Activated CD8-positive, alpha-beta memory T cell treated with anti-CD3 and anti-CD28 coated beads for 1 hour (primary cell): Measurements from ENCODE around the gene GABRB1.

Experiments
- DNase-seq, 2 donors: peaks; one replicate each; pipeline ENCODE4 v3.0.0-alpha.2; 2020; ENCODE audit warnings: low read depth in 1 of 2; ENCODE audit errors: extremely low read depth in 1 of 2

The GABRB1 gene

GRCh38 chr4:47031011-47031678, at the start of gene GABRB1:
GABRB1 (plus strand) TSS chr4:47031567.
- DNase-seq = no peak

GRCh38 chr4:46984781-46985180, 46.6 kb upstream of the GABRB1 start:
- no peak for DNase-seq

- DNase-seq = no peak
Measured at GRCh38 chr4:46986922-46987638, 44.3 kb upstream of the GABRB1 start.

GRCh38 chr4:46992338-46992737, 39.0 kb upstream of the GABRB1 start:
- DNase-seq = no peak

- DNase-seq = no peak
Measured at GRCh38 chr4:46993075-46994006, 38.0 kb upstream of the GABRB1 start, which contains the start of gene GABRA4. GABRA4 (minus strand) TSS chr4:46993581; CDS start chr4:46993424, 157 bp downstream.

GRCh38 chr4:46994007-46994405, 37.4 kb upstream of the GABRB1 start:
- DNase-seq = no peak

- no peak for DNase-seq
Measured at GRCh38 chr4:46999566-46999965, 31.8 kb upstream of the GABRB1 start.

GRCh38 chr4:47000406-47000805, 31.0 kb upstream of the GABRB1 start:
- DNase-seq = no peak

- no peak for DNase-seq
Measured at GRCh38 chr4:47002580-47002979, 28.8 kb upstream of the GABRB1 start.

- DNase-seq = no peak
Measured at GRCh38 chr4:47010347-47010911, 20.9 kb upstream of the GABRB1 start.

GRCh38 chr4:47010912-47011446, 20.4 kb upstream of the GABRB1 start:
- DNase-seq = no peak

- no peak for DNase-seq
Measured at GRCh38 chr4:47012676-47013075, 18.7 kb upstream of the GABRB1 start.

GRCh38 chr4:47013373-47013772, 18.0 kb upstream of the GABRB1 start:
- DNase-seq = no peak

- no peak for DNase-seq
Measured at GRCh38 chr4:47017081-47017480, 14.3 kb upstream of the GABRB1 start.

- no peak for DNase-seq
Measured at GRCh38 chr4:47017494-47017893, 13.9 kb upstream of the GABRB1 start.

- DNase-seq = no peak
Measured at GRCh38 chr4:47031751-47032404, 511 bp downstream of the GABRB1 start.

- DNase-seq = no peak
Measured at GRCh38 chr4:47032405-47033106, 1.2 kb downstream of the GABRB1 start.

- DNase-seq = no peak
Measured at GRCh38 chr4:47038263-47038662, 6.9 kb downstream of the GABRB1 start.

GRCh38 chr4:47040828-47041227, 9.5 kb downstream of the GABRB1 start:
- DNase-seq = no peak

GRCh38 chr4:47043821-47044220, 12.5 kb downstream of the GABRB1 start:
- no peak for DNase-seq
